GM12892 (cell line): ENCODE data around the gene TPD52L2.

Experiments
- POLR2A ChIP-seq: IDR thresholded peaks from 2 replicates; pipeline ENCODE4 v1.6.1; 2011; ENCODE audit warnings: low read depth, low read length, control low read depth
- POLR2AphosphoS5 ChIP-seq: IDR thresholded peaks from 2 replicates; pipeline ENCODE4 v1.6.1; 2011; ENCODE audit warnings: low read depth, low read length, control low read depth

DNA sequence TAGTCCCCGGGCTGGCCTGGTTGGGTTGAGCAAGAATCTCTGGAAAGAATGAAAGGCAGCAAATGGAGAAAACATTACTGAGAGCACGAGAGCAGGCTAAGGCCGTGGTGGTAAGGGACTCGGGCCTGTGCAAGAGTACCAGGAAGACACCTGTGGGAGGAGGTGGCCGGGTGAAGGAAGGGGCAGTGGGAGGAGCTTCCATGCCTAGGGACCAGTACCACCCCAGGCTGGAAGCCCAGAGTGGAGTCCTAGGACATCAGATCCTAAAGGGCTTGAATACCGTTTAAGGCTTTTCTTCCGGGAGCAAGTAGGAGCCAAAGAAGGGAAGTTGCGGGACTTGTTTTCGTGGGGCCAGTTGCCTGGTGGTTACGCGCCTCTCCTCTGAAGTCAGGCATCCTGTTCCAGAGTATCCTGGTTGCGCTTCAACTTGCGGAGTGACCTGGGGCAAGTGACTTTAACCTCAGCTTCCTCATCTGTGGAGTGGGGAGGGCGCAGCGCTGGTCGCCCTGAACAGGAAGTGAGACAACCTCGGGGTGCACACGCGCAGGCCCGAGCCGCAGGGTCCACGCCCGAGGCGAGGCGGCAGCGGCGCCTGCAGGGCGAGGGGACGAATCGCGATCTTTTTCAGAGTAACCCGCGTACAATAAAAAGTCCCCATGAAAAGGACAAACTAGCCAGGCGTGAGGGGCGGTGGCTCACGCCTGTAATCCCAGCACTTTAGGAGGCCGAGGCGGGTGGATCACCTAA, 1.1 kb upstream of the TPD52L2 start:
- TF ChIP-seq POLR2AphosphoS5 (peak; percentile 75), POLR2A (peak; percentile 74)
